ENCODE measurements around the gene CYP2R1.

The CYP2R1 gene

DNA sequence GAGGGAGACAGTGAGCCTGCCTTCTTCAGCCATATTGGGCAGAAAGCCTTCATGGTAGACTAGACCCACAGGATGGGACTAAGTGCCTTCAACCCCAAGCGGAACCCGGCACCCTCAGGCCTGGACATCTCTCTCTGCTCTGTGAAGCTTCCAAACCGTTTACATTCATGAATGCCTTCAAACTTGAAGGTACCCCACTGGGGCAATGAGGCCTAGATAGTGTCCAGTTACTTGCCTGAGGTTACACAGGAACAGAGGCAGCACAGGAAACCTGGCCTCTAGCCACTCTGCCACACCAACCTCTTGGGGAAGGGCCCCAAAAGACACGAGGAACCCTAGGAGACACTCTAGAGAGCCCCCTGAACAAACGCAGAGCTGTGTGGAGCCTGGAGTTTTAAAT lies 14.5 kb upstream of the CYP2R1 start:
- CTCF ChIA-PET: interaction anchor here (0.8 to 7.2 kb wide), 49 partner anchors 8 to 1831 kb away, joined by 3 to 213 read pairs (median 14); partner anchors contain the start of genes CALCB, CYP2R1, PDE3B and PSMA1
- TF ChIP-seq, protein P1, sequence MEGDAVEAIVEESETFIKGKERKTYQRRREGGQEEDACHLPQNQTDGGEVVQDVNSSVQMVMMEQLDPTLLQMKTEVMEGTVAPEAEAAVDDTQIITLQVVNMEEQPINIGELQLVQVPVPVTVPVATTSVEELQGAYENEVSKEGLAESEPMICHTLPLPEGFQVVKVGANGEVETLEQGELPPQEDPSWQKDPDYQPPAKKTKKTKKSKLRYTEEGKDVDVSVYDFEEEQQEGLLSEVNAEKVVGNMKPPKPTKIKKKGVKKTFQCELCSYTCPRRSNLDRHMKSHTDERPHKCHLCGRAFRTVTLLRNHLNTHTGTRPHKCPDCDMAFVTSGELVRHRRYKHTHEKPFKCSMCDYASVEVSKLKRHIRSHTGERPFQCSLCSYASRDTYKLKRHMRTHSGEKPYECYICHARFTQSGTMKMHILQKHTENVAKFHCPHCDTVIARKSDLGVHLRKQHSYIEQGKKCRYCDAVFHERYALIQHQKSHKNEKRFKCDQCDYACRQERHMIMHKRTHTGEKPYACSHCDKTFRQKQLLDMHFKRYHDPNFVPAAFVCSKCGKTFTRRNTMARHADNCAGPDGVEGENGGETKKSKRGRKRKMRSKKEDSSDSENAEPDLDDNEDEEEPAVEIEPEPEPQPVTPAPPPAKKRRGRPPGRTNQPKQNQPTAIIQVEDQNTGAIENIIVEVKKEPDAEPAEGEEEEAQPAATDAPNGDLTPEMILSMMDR (IDR thresholded peaks at IDR 0.05; ENCODE audit: control extremely low read depth, extremely low read depth, low read depth, missing control alignments): no peak
- no peak for DNase-seq (ENCODE audit: extremely low spot score)
- POLR2A ChIA-PET: interaction anchor here (2.6 kb wide), 1 partner anchor 15 kb away, joined by 13 read pairs; the partner anchor contains the start of gene CYP2R1

DNA sequence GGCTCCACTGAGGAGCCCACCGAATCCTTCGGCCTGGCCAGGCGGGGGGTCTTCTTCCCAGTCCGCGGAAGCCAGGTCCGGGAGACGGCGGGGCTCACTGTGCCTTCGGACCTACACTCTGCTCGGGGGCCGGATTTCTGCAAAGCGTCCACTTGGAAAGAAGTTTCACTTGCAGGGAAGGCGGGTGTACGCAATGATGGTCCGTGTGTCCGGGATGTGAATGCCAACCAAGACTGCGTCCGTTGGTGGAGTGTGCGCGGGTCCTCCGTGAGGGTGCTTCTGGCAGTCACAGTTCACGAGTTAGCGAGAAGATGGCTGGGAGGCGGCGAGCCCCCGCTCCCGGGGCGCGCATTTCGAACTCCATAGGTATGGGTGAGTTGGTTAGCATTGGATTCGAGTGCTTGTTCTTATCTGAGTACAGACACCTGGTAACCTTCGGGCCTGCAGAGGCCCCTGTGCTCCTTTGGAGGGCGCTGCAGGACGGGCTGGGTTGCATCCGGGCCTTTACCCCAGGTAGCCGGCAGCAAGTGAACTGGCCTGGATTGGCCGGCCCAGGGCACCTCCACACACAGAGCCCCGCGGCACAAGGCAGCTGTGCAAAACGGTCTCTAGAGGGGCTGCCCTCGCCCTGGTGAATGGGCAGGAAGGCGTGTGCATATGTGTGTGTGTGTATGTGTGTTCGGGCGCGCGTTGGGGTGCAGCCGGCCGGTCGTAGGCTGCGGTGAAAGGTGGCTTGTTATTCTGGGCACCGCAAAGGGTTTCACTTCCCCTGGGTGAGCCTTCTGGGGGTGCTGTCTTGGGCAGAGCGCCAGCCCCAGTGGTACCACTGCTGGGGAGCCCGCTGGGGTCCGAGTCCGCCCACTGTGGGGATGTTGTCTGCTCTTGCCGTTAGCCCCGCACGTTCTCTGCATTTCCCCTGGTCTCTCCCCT lies 13.3 kb upstream of the CYP2R1 start:
- DNase-seq (ENCODE audit: extremely low spot score): peak; percentile 48
- ChIA-PET POLR2A (interaction anchor here (0.8 kb wide), 1 partner anchor 385 kb away, joined by 3 read pairs; the partner anchor contains the start of gene PSMA1), CTCF (interaction anchor here (0.7 to 7.2 kb wide), 23 partner anchors 13 to 385 kb away, joined by 3 to 213 read pairs (median 14); partner anchors contain the start of genes CALCB, CYP2R1 and PSMA1)
- TF ChIP-seq, protein P1 (IDR thresholded peaks at IDR 0.05; ENCODE audit: control extremely low read depth, extremely low read depth, low read depth, missing control alignments): peak; percentile 54

DNA sequence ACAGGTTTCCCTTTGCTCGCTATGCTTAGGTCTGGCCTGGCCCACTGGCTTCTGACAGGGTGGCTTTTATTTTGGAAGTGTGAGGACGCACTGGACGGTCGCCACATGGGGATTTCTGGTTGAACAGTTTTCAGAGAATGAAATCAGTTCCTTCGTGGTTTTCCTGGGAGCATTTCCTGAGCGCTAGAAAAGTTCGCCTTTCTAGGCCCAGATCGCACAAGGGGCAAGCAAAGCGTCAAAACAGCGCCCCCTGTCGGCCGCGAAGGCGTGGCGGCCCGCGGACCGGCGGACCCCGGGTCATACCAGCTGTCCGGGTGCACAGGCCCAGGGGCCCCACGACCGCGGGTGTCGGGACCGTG lies 12.7 kb upstream of the CYP2R1 start:
- TF ChIP-seq, protein P1 (IDR thresholded peaks at IDR 0.05; ENCODE audit: control extremely low read depth, extremely low read depth, low read depth, missing control alignments): peak; percentile 85
- CTCF ChIA-PET: interaction anchor here (0.7 to 7.2 kb wide), 16 partner anchors 9 to 363 kb away, joined by 3 to 213 read pairs (median 3); partner anchors contain the start of genes CALCB and CYP2R1
- POLR2A ChIA-PET: no interaction called here
- peak; percentile 73 for DNase-seq (ENCODE audit: extremely low spot score)

DNA sequence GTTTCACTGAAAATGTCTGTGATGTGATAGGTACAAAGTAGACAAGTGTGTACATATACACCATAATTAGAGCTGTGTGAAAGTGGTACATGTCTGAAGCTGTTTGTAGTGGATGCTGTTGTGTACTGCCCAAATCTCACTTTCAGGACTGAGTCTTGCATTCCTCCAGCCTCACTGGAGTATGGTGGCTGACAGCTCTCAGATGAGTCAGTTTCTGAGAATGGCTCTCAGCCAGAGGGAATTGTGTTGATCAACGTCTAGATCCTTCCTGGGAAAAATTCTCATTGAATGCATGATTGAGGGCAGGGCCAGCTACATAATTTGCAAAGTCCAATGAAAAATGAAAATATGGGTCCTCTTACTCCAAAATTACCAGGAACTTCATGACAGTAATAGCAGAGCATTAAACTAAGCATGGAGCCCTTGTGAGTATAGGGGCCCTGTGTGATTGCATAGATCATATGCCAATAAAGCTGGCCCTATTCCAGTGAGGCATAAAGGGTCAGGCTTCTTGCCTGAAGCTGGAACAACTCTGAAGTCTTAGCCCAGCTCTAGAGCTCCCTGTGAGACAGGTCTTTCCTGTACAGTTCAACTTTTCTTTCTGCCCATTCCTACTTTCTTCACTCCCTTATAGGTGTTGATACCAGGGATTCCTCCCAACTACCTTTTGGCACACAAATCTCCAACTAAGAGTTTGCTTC lies 10.8 kb upstream of the CYP2R1 start:
- CTCF ChIA-PET: interaction anchor here (1.1 to 1.4 kb wide), 3 partner anchors 10 to 370 kb away, joined by 4 to 12 read pairs (median 9); partner anchors contain the start of gene CYP2R1
- TF ChIP-seq, protein P1 (IDR thresholded peaks at IDR 0.05; ENCODE audit: control extremely low read depth, extremely low read depth, low read depth, missing control alignments): no peak
- POLR2A ChIA-PET: interaction anchor here (0.5 kb wide), 1 partner anchor 10 kb away, joined by 3 read pairs; no protein-coding TSS in a partner anchor
- DNase-seq (ENCODE audit: extremely low spot score): no peak

DNA sequence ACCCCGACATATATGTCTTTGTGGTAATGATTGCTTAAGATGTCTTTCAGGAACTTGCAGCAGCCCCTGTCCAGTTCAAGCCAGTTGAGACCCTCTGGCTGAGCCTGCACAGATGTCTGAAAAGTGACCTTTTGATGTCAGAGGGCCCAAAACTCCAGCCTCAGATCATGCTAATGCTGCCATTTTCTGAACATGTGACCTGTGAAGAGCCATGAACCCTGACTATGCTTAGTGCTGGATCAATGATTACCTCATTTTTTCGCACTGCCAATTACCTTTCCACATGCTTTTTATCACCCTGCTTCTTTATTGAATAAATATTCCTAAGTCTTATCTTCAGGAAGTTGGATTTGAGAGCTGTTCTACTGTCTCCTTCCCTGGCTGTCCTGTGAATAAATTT lies 6.9 kb upstream of the CYP2R1 start:
- POLR2A ChIA-PET: no interaction called here
- CTCF ChIA-PET: interaction anchor here (1.2 to 1.8 kb wide), 2 partner anchors 9 to 109 kb away, joined by 4 to 21 read pairs; no protein-coding TSS in a partner anchor
- DNase-seq (ENCODE audit: extremely low spot score): no peak
- TF ChIP-seq, protein P1 (IDR thresholded peaks at IDR 0.05; ENCODE audit: control extremely low read depth, extremely low read depth, low read depth, missing control alignments): no peak

DNA sequence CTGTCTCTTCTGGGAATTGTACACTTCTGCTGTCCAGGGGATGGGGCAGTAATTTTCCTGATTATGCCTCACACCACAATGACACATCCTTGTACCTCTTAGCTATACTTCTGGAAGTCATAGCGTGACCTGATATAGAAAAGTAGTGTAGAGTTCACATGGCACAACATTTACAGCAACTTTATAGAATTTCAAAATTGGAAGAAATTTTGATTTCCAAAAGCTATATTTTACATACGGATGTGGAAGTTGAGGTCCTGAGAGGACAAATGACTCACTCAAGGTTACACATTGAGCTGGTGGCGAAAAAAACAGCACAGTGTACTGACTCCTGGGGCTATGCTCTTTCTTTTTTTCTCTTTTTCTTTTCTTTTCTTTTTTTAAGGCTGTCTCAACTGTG lies 6.3 kb upstream of the CYP2R1 start:
- TF ChIP-seq, protein P1 (IDR thresholded peaks at IDR 0.05; ENCODE audit: control extremely low read depth, extremely low read depth, low read depth, missing control alignments): no peak
- CTCF ChIA-PET: interaction anchor here (1.2 to 1.8 kb wide), 2 partner anchors 9 to 108 kb away, joined by 4 to 21 read pairs; no protein-coding TSS in a partner anchor
- no peak for DNase-seq (ENCODE audit: extremely low spot score)
- POLR2A ChIA-PET: no interaction called here
